Epithelial cell of esophagus (primary cell): Measurements from ENCODE around the gene IFNL3.
"Not testable (repeated sequence)": the region's sequence is repeated elsewhere in the genome, so short reads cannot be mapped to it uniquely, and the experiment has no call there.

Experiments
- DNase-seq: peaks from one replicate; pipeline ENCODE4 v3.0.0; 2010; ENCODE audit warnings: low read depth
- H3K4me3 ChIP-seq: 2 replicates; pipeline ENCODE4 v1.5.1; 2011; ENCODE audit warnings: mild to moderate bottlenecking, low read length, control low read depth
- CTCF ChIP-seq: IDR thresholded peaks from 2 replicates; pipeline ENCODE4 v1.5.1; 2011; ENCODE audit warnings: low read depth, mild to moderate bottlenecking, low read length, control low read depth, inconsistent platforms; ENCODE audit not compliant: insufficient read depth; ENCODE audit errors: missing control alignments

The IFNL3 gene

GRCh38 chr19:39244410-39245100 is at the start of gene IFNL3:
IFNL3 (minus strand) TSS chr19:39245006; CDS start chr19:39244967, 39 bp downstream.
- not testable (repeated sequence) for DNase-seq, H3K4me3 ChIP-seq

- no peak overlapping the region for H3K4me3 ChIP-seq
- TF ChIP-seq CTCF: no peak
- no peak for DNase-seq
Observed at GRCh38 chr19:39293394-39293793, 48.6 kb upstream of the IFNL3 start.

DNA sequence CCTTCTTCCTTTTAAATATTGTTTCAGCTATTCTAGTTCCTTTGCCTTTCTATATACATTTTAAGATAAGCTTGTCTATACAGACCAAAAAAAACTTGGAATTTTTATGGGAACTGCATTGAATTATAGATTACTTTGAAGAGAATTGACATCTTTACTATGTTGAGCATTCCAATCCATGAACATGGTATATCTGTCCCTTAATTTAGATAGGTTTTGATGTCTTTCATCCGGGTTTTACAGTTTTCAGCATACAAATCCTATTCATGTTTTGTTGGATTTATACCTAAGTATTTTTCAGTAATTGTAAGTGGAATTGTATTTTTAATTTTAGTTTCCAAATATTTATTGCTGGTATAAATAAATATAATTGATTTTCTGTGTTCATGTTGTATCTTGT is 39.2 kb upstream of the IFNL3 start:
- no peak for TF ChIP-seq CTCF
- no peak for DNase-seq
- no peak overlapping the region for H3K4me3 ChIP-seq

DNA sequence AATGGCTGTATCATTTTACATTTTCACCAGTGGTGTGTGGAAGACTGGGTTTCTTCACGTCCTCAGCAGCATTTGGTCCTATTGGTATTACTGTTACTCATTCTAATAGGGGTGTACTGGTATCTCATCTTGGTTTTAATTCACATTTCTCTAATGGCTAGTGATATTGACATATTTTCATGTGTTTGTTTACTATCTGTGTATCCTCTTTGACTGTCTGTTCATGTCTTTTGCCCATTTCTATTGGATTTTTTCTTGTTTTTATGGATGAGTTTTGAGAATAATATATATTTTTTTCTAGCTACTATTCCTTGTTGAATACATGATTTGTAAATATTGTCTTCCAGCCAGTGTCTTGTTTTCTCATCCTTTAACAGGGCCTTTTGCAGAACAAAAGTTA is 37.2 kb upstream of the IFNL3 start:
- no peak for TF ChIP-seq CTCF
- H3K4me3 ChIP-seq: no peak overlapping the region
- DNase-seq: no peak

DNA sequence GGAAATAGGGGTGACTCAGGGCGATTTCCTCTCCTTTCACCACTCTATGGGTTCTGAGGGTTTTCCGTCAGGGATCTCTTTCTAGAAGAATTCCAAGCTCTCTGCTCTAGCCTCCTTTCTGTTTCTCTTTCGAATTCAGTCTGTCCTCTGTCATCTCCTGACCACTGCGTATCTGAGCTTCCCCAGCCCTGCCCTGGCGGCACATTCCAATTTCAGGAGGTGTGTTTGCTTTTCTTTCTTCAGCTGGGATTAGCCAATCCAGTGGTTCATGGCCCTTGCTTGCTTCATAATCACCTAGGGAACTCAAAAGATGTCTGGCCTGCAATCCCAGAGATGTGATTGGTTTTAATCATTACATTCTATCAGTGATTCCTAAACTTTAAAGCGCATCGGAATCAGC is 32.8 kb upstream of the IFNL3 start:
- no peak overlapping the region for H3K4me3 ChIP-seq
- DNase-seq: peak; percentile 22
- no peak for TF ChIP-seq CTCF

DNA sequence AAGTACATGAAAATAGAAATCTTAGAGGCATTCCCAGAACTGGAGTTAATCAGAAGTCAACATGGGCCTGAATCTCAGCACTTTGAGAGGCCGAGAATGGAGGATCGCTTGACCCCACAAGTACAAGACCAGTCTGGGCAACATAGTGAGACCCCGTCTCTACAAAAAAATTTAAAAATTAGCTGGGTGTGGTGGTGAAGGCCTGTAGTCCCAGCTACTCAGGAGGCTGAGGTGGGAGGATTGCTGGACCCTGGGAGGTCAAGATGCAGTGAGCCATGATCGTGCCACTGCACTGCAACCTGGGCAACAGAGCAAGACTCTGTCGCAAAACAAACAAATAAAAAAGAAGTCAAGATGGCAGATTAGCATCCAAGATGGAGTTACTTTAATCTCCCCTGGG is 31.9 kb upstream of the IFNL3 start:
- no peak for TF ChIP-seq CTCF
- no peak overlapping the region for H3K4me3 ChIP-seq
- no peak for DNase-seq

DNA sequence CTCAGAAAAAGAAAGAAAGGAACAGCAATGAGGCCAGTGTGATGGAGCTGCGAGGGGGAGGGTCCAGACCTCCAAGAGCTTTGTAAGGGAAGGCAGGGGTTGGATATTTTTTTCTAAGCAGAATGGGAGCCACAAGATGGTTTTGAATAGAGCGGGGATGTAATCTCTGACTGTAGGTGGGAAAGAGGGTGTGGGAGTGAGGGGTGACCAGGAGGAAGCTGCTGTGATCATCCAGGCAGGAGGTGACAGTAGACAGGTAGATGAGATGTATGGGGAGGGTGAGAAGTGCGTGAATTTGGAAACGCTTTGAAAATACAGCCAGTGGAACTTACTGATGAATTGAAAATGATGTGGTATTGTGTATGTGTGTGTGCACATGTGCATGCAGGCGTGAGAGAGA is 30.8 kb upstream of the IFNL3 start:
- DNase-seq: no peak
- no peak overlapping the region for H3K4me3 ChIP-seq
- no peak for TF ChIP-seq CTCF

DNA sequence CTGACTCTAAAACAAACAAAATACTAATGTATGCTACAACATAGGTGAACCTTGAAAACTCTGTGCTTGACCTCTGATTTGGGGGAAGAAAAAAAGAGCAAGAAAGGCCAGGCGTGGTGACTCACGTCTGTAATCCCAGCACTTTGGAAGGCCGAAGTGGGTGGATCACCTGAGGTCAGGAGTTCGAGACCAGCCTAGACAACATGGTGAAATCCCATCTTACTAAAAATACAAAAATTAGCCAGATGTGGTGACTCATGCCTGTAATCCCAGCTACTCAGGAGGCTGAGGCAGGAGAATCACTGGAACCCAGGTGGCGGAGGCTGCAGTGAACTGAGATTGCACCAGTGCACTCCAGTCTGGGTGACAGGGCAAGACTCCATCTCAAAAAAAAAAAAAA is 29.1 kb upstream of the IFNL3 start:
- not testable (repeated sequence) for H3K4me3 ChIP-seq, DNase-seq
